ENCODE measurements around the gene PLA2G4C.

PLA2G4C gene

DNA sequence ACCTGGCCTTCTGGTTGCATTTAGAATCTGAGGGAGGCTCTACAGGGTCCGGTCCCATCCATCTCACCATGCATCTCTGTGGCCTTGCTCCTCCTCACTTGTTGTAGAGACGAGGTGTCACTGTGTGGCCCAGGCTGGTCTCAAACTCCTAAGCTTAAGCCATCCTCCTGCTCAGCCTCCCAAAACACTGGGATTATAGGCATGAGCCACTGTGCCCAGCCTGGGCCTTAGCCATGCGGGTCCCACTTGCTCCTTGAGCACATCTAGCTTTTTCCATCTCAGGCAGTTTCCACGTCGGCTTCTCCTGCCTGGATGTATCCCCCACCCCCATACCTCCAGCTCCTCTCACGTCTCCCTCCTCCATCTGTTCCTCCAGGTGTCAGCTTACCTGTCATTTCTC is 106.4 kb downstream of the PLA2G4C start:
- no peak overlapping the region for H3K4me3 ChIP-seq (ENCODE audit: low read depth, low read length)
- TF ChIP-seq, protein P1, sequence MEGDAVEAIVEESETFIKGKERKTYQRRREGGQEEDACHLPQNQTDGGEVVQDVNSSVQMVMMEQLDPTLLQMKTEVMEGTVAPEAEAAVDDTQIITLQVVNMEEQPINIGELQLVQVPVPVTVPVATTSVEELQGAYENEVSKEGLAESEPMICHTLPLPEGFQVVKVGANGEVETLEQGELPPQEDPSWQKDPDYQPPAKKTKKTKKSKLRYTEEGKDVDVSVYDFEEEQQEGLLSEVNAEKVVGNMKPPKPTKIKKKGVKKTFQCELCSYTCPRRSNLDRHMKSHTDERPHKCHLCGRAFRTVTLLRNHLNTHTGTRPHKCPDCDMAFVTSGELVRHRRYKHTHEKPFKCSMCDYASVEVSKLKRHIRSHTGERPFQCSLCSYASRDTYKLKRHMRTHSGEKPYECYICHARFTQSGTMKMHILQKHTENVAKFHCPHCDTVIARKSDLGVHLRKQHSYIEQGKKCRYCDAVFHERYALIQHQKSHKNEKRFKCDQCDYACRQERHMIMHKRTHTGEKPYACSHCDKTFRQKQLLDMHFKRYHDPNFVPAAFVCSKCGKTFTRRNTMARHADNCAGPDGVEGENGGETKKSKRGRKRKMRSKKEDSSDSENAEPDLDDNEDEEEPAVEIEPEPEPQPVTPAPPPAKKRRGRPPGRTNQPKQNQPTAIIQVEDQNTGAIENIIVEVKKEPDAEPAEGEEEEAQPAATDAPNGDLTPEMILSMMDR (IDR thresholded peaks at IDR 0.05; ENCODE audit: low read depth, low read length), result no peak

DNA sequence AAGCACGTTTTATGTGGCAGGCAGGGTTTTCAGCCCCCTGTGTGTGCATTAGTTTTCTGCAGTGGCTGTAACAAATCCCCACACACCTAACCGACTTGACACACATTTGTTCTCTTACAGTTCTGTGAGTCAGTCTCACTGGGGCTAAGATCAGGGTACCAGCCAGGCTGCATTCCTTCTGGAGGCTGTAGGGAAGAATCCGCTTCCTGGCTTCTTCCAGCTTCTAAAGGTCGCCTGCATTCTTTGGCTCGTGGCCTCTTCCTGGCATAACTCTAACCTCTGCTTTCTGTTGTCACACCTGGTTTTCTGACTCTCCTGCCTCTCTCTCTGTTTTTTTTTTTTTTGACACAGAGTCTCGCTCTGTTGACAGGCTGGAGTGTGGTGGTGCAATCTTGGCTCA is 109.8 kb downstream of the PLA2G4C start:
- no peak overlapping the region for H3K4me3 ChIP-seq (ENCODE audit: low read depth, low read length)
- TF ChIP-seq, protein P1 (IDR thresholded peaks at IDR 0.05; ENCODE audit: low read depth, low read length), result no peak

DNA sequence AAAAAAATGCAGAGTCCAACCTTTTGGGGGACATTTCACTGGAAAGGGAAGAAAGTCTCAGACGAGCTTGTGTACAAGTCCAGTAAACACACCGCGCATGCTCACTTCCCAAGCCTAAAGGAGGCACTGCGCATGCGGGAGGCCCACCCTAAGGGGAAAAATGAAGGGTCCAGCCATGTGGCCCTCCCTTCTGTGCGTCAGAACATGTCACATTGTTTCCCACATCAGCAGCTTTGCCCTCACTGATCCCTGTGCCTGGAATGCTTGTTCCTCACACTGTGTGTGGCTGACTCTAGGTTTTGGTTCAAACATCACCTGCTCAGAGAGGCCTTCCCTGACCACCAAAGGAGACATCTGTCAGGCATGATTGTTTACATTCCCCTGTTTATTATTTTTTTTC is 111.8 kb downstream of the PLA2G4C start:
- no peak overlapping the region for H3K4me3 ChIP-seq (ENCODE audit: low read depth, low read length)
- TF ChIP-seq, protein P1 (IDR thresholded peaks at IDR 0.05; ENCODE audit: low read depth, low read length), result no peak
